Measurements from ENCODE around the gene ATP13A3.
"Not testable (repeated sequence)": the region's sequence is repeated elsewhere in the genome, so short reads cannot be mapped to it uniquely, and the experiment has no call there.

ATP13A3 gene

GRCh38 chr3:194486540-194487288, at the start of gene ATP13A3:
TSS of gene ATP13A3 (minus strand) at chr3:194487002. CDS start at chr3:194462190, 24,812 bp downstream.
- peak; percentile 82 for ATAC-seq
- TF ChIP-seq ZC3H10 (CRISPR knock-in tag; IDR thresholded peaks at IDR 0.05): no peak
- TF ChIP-seq ISL1 (CRISPR knock-in tag; IDR thresholded peaks at IDR 0.05): no peak
- no peak for TF ChIP-seq PPARA (CRISPR knock-in tag; IDR thresholded peaks at IDR 0.05; ENCODE audit: borderline replicate concordance)
- no peak for TF ChIP-seq ARNTL (CRISPR knock-in tag; IDR thresholded peaks at IDR 0.05; ENCODE audit: borderline replicate concordance, low read depth)
- TF ChIP-seq ZFP30 (CRISPR knock-in tag; IDR thresholded peaks at IDR 0.05): no peak

DNA sequence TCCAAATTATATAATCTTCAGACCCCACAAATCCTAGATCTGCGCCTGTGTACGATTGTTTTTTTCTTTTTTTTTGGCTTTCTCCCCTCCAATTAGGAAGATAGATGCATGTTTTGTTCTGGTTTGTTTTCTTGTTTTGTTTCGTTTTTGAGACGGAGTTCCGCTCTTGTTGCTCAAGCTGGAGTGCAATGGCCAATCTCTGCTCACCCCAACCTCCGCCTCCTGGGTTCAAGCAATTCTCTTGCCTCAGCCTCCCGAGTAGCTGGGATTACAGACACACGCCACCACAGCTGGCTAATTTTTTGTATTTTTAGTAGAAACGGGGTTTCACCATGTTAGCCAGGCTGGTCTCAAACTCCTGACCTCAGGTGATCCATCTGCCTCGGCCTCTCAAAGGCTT, 48.4 kb upstream of the ATP13A3 start:
- ATAC-seq: not testable (repeated sequence)

DNA sequence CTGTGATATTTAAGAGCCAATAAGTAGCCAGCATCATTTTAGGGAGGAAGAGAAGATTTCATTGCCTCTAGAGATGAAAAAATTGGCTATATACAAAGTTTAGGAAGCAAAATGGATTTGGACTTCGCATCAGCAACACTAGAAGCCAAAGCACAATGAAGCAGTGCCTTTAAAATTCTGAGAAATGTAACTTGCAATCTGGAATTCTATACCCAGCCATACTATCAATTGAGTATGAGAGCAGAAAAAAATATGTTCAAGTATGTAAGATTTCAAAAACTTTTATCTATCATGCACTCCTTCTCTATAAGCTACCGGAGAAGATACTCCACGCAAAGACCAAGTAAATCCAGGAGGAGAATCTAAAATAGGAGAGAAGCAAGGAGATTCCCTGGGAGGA, 47.4 kb upstream of the ATP13A3 start:
- no peak for ATAC-seq
- no peak for TF ChIP-seq ARNTL (CRISPR knock-in tag; IDR thresholded peaks at IDR 0.05; ENCODE audit: borderline replicate concordance, low read depth)
- no peak for TF ChIP-seq ZC3H10 (CRISPR knock-in tag; IDR thresholded peaks at IDR 0.05)

GRCh38 chr3:194532591-194532990, 45.8 kb upstream of the ATP13A3 start:
- ATAC-seq: no peak
- TF ChIP-seq TOX (CRISPR knock-in tag; IDR thresholded peaks at IDR 0.05; ENCODE audit: borderline replicate concordance) (no peak), OSR1 (CRISPR knock-in tag; IDR thresholded peaks at IDR 0.05) (no peak), ARNTL (CRISPR knock-in tag; IDR thresholded peaks at IDR 0.05; ENCODE audit: borderline replicate concordance, low read depth) (no peak)

- TF ChIP-seq ISL1 (CRISPR knock-in tag; IDR thresholded peaks at IDR 0.05) (no peak), TCF4 (CRISPR knock-in tag; IDR thresholded peaks at IDR 0.05; ENCODE audit: borderline replicate concordance) (no peak), ESRRG (CRISPR knock-in tag; IDR thresholded peaks at IDR 0.05) (no peak), POU6F1 (CRISPR knock-in tag; IDR thresholded peaks at IDR 0.05; ENCODE audit: borderline replicate concordance, low read depth) (no peak), OSR1 (CRISPR knock-in tag; IDR thresholded peaks at IDR 0.05) (no peak)
- ATAC-seq: no peak
These were observed 40.9 kb upstream of the ATP13A3 start for GRCh38 chr3:194527726-194528125.

- ATAC-seq: no peak
- TF ChIP-seq TSHZ2 (CRISPR knock-in tag; IDR thresholded peaks at IDR 0.05) (no peak), ISL1 (CRISPR knock-in tag; IDR thresholded peaks at IDR 0.05) (no peak), ARNTL (CRISPR knock-in tag; IDR thresholded peaks at IDR 0.05; ENCODE audit: borderline replicate concordance, low read depth) (no peak), TOX (CRISPR knock-in tag; IDR thresholded peaks at IDR 0.05; ENCODE audit: borderline replicate concordance) (no peak), CSRNP3 (CRISPR knock-in tag; IDR thresholded peaks at IDR 0.05) (no peak), BACH2 (CRISPR knock-in tag; IDR thresholded peaks at IDR 0.05; ENCODE audit: borderline replicate concordance) (no peak), CSDC2 (CRISPR knock-in tag; IDR thresholded peaks at IDR 0.05) (no peak), PPARA (CRISPR knock-in tag; IDR thresholded peaks at IDR 0.05; ENCODE audit: borderline replicate concordance) (no peak), ZC3H10 (CRISPR knock-in tag; IDR thresholded peaks at IDR 0.05) (no peak), RARB (CRISPR knock-in tag; IDR thresholded peaks at IDR 0.05) (no peak), SNAI2 (CRISPR knock-in tag; IDR thresholded peaks at IDR 0.05) (no peak), ZNF565 (CRISPR knock-in tag; conservative IDR thresholded peaks at IDR 0.05; ENCODE audit: low read depth) (no peak)
- TF ChIP-seq, protein P1, sequence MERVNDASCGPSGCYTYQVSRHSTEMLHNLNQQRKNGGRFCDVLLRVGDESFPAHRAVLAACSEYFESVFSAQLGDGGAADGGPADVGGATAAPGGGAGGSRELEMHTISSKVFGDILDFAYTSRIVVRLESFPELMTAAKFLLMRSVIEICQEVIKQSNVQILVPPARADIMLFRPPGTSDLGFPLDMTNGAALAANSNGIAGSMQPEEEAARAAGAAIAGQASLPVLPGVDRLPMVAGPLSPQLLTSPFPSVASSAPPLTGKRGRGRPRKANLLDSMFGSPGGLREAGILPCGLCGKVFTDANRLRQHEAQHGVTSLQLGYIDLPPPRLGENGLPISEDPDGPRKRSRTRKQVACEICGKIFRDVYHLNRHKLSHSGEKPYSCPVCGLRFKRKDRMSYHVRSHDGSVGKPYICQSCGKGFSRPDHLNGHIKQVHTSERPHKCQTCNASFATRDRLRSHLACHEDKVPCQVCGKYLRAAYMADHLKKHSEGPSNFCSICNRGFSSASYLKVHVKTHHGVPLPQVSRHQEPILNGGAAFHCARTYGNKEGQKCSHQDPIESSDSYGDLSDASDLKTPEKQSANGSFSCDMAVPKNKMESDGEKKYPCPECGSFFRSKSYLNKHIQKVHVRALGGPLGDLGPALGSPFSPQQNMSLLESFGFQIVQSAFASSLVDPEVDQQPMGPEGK (CRISPR knock-in tag; IDR thresholded peaks at IDR 0.05; ENCODE audit: borderline replicate concordance): no peak
These were observed 39.4 kb upstream of the ATP13A3 start for GRCh38 chr3:194526164-194526563.
